HG03378 (cell line): ENCODE results near the gene HIGD2A.
A peak's percentile ranks its signal among the peaks of the same experiment; 100 is the strongest.

Source experiments
- ATAC-seq: cut with Tn5 transposase; IDR thresholded peaks from one replicate; pipeline ENCODE4 v1.9.1; 2021; ENCODE audit warnings: mild to moderate bottlenecking, moderate library complexity; ENCODE audit not compliant: unreplicated experiment

HIGD2A gene

DNA sequence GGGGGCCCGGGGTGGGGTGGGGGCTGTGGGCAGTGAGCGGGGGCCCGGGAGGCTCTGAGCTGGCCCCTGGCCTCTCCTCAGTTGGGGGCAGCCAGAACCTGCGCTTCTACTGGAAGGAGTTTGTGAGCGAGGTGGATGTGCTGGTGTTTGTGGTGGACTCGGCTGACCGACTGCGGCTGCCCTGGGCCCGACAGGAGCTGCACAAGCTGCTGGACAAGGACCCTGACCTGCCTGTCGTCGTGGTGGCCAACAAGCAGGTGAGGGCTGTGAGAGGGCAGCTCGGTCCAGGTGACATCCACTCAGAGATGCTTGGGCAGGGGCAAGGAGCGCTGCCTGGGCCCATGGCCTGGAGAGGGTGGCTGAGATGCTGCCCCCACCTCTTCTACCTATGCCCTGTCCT is 19.8 kb upstream of the HIGD2A start:
- no peak for ATAC-seq

DNA sequence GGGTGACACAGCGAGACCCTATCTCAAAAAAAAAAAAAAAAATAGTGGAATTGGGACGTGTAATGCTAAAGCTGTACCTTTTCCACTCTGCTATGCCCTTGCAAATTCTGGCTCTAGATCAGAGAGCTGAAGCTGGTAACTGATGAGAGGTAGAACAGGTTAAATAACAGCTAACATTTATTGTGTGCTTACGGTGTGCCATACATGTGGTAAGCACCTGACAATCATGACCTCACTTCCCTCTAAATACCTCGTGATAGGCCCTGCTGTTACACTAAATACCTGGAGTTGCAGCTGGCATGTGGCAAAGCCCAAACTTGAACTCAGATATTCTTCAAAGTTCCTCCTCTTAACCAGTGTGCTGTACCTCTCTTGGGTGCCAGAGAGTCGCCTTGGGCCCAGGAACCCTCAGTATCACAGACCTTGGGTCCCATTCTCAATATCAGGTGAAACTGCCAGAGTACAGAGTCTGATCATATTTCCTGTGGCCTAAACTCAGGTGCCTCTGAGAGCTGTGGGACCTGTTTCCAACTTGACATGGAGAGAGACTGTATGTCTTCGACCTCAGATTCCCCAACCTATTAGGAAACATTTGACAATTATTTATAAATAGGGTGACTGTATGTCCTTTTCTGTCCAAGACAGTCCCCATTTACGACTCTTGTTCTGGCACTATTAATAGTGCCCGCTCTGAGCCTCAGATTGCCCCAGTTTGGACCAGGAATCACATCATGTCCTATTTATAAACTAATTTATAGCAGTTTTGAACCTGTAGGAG is 18.4 kb upstream of the HIGD2A start:
- no peak for ATAC-seq

- ATAC-seq = no peak
Measured at GRCh38 chr5:176371621-176372539, 16.7 kb upstream of the HIGD2A start.

DNA sequence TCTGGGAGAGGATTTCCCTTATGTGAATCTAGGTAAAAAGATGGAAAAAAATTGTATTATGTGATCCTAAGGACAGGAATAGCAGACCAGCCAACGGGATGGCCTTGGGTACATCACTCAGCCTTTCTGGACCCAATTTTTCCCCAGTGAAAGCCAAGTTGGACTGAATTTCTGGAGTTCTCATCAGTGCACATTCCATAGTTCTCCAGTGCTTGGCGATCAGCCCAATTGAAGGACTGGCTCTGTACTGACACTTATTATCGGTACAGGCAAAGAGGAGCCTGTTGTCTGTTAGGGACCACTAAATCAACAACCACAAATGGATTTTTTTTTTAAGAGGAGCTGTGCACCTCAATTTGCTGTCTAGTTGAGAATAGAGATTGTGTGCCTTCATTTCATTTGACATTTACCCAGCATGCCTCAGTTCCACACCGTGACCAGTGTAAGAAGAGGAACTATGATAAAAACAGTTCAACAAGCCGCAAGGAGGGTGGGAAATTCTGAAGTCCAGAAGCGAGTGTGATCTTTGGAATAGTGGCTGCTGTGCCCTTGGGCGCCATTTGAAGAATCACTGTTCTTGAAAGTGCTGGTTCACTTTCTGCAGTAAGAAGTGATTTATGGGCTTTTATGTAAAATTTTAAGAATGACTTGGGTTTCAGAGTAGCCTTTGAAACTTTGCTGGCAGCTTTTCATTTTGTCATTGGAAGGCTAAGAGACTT is 15.3 kb upstream of the HIGD2A start:
- no peak for ATAC-seq

- ATAC-seq = no peak
Measured at GRCh38 chr5:176379881-176380280, 8.7 kb upstream of the HIGD2A start.

GRCh38 chr5:176381423-176381822 is 7.1 kb upstream of the HIGD2A start:
- no peak for ATAC-seq

- ATAC-seq = no peak
Measured at GRCh38 chr5:176381979-176382378, 6.6 kb upstream of the HIGD2A start.

DNA sequence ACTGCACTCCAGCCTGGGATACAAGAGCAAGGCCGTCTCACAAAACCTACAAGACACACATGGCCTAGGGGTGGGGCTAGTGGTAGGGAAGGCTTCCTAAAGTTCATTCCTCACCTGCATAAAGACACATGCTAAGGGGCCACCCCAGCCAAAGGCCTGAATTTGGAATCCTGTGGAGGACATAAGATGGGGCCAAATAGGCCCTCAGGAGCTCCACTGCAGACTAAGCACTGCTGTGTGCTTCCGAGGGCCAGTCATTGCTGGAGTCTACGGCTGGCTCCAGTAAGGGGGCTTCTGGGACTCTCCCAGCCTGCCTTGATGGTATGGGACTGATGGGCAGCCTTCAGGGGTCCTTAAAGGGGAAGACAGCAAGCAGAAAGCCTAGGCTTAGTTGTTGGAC is 5.8 kb upstream of the HIGD2A start:
- ATAC-seq = no peak

DNA sequence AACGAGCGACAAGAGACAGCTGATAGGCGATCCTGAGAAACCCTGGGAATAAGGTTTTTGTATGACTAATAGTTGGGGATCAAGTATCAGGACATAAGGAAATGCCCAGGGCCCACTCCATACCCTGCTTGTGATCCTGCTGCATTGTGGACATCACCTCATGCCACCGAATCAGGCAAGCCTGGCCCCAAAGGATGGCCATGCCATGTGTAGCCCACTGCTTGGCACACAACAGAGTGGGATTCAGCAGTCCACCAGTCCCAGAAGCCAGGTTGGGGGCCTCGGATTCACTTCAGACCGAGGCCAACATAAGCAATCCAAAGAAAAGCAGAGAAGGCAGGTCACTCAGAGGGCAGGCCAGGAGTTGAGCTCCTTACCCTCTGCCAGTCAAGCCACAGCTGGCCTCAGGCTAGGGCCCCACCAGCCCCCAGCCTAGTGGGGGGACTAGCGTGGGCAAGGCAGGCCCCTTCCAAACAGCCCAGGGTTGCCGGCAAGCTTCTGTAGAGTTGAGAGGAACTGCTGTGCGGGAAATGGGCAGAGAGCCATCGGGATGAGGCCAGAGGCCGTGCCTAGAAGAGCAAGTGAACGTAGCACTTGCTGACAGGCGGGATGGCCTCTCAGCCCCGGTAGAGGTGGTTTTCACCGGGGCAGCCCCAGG is 5.2 kb upstream of the HIGD2A start:
- ATAC-seq = no peak

DNA sequence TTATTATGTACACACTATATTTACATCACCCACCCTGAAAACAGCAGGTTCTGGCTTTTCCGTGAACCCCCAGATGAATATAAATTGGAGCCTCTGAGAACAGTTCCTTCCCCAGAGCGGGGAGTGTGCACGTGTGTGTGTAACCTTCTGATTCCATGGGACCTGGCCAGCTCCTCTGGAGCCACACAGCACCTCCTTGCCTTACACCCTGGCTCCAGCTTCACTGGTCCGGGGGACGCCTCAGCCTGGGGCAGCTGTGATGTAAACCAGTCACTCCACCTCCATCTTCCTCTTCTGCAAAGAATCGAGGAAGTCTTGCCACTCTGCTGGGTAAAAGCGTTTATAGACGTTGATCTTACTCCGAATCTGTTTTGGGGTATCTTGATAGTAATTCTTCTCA is 4.6 kb upstream of the HIGD2A start:
- no peak for ATAC-seq

- no peak for ATAC-seq
Measured at GRCh38 chr5:176384366-176384930, 4.1 kb upstream of the HIGD2A start.

DNA sequence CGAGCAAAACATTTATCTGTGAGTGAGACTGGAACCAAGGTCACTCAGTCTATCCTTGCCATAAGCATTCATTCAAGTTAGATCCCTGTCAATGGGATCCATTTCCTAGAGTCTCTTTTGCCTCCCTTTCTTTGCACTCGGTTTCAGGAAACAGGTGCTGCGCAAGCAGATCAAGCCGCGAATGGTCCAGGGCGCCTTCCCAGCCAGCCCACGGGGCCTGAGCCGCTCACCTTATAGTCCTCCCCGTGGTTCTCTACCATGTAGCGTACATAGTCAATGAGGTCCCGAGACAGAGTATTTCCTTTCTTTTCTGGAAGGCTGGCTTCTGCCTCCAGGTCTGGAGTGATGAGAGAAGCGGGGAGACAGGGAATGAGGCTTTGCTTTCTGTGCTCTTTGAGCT is 3.6 kb upstream of the HIGD2A start:
- ATAC-seq = no peak

DNA sequence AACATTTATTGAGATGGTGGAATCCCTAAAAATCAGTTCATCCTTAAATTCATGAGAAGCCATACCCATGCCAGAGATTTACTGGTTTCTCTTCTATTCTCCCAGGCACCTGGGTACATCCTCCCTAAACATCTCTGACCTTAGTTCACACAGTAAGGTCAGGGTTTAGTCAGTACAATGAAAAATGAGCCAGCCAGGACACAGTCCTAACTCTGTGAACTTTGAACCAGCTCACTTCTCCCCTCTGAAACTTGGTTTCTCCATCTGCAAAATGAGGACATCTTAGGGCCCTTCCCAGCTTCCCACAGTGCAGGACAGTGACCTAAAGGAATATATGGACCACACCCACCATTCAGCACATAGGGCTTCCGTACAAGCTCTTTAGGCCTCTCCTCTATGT is 2.1 kb upstream of the HIGD2A start:
- ATAC-seq = no peak

GRCh38 chr5:176387384-176387925 is 1.1 kb upstream of the HIGD2A start:
- no peak for ATAC-seq

GRCh38 chr5:176388003-176388443 is 528 bp upstream of the HIGD2A start:
- ATAC-seq = no peak

- peak; percentile 21 for ATAC-seq
Measured at GRCh38 chr5:176389135-176390123, 878 bp downstream of the HIGD2A start.

DNA sequence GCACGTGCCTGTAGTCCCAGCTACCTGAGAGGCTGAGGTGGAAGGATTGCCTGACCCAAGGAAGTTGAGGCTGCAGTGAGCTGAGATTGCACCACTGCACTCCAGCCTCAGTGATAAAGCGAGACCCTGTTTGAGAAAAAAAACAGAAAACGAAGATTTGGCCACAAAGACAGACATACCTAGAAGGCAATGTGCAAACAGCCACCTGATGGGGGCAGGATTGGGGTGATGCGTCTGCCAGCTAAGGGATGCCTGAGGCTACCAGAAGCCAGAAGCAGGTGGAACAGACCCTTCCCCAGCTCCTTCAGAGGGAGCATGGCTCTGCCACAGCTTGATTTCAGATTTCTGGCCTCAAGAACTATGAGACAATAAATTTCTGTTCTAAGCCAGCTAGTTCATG is 2.9 kb downstream of the HIGD2A start:
- no peak for ATAC-seq

GRCh38 chr5:176391999-176392398 is 3.4 kb downstream of the HIGD2A start:
- ATAC-seq = no peak

DNA sequence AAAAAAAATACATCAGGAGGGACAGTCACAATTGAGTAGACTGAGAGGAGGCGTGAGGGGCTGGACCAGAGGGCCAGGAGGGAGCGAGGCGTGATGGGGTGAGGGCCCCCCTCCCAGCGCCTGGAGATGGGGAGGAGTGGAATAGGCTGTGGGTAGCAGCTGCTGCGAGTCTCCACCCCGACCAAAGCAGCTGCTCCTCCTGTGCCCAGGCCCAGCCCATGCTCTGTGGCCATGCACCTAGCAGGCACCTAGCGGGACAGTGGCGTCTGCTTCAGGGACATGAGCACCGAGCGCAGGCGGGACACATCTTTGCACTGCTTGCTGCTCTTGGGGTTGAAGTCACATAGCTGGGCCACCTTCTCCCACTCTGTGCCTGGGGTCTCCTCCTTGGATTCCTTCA is 4.0 kb downstream of the HIGD2A start:
- ATAC-seq = no peak
